ELR (cell line): Measurements from ENCODE around the gene EDN2.
A peak's percentile ranks its signal among the peaks of the same experiment; 100 is the strongest.

Experiments used
- DNase-seq: peaks from one replicate; pipeline ENCODE4 v3.0.0-alpha.2; 2015; ENCODE audit warnings: low read depth

EDN2 gene

DNA sequence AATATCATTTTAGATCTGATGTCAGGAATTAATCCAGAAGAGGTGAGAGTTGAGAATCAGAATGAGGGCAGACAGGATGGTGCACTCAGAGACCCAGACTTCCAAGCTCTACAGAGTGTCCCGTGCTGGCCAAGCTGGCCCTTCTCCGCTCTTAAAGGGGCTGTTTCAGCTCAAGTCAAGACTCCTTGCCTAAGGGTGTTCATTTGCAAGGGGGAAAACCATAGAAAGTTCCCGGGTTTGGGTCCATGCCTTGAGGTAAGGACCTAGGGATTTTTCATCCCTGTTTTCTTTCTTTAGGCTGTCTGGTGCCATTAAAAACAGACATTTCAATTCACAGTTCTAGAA is 47.5 kb downstream of the EDN2 start:
- no peak for DNase-seq

DNA sequence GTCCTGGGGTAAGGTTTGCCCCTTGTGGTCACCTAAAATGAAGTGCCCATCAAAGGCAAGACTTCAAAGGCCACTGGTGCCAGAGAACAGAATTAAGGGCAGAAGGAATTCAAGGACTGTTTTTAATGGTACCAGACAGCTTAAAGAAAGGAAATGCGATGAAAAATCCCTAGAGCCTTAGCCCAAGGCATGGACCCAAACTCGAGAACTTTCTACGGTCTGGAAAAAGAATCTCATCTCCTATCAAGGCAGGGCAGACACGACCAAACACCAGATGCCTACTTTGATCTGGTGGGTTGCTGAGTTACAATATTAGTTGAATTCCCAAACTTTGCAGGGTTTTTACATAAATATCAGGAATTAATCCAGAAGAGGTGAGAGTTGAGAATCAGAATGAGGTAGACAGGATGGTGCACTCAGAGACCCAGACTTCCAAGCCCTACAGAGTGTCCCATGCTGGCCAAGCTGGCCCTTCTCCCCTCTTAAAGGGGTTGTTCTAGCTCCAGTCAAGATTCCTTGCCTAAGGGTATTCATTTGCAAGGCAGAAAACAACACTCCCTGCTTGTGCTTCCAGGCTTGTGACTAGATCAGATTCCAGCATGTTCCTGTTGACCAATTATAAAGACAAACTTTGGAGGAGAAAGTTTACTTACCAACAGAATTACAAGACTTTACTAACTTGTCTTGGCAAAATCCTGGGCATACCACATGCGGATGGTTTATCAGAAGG is 48.0 kb downstream of the EDN2 start:
- no peak for DNase-seq

DNA sequence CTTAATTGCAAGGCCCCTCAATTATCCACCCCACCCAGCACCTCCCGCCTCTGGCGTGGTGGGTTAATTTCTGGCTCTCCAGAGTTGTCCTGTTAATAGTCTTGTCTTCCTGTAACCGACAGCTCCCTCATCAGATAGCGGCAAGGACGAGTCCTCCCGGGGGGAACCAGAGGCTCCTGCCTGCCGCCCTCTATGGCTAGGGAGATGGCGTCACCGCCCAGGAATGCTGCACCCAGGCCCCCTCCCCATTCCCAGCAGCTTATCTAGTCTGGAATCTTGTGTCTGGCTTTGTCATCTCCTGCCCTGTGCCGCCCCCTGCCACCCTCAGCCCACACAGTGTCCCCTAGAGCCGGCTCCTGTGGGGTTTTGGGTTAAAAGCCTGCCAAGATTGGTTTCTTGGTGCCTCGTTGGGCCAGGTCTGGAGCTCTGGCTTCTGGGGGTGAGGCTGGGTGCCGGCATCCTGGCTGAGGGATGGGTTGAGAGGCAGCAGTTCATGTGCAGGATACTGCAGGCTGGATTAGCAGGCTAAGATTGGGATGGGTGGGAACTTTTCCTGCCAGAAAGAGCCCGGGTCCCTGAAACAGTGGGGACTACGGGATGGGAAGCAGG is 48.8 kb downstream of the EDN2 start:
- no peak for DNase-seq

DNA sequence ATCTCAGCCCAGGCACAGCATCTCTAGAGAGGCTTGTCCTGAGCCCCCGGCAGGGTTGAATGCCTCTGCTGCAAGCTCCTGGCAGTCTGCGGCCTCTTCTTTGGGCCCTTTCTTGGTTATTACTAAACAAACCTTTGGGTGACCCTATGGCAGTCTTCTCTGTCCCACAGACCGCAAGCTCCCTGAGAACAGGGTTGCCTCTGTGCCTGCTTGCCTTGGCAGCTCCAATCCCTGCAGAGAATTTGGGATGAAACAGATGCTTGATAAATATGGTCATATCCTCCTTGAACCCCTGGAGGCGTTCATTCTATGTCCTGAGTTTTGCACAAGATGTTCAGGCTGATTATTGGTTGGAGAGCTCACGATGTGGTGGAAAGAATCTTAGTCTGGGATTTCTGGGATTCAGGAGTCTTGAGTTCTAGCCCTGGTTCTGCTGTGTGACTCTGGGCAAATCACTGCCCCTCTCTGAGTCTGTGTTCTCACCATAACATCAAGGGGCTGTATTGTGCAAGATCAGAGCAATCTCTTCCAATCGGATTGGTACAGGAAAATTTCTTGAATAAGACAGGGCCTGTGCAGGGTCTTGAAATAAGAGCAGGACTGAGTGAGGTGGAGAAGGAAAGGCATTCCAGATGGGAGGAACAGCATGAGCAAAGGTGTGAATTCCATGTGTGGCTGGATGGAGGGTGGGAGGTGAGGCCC is 49.6 kb downstream of the EDN2 start:
- DNase-seq: peak; percentile 13

DNA sequence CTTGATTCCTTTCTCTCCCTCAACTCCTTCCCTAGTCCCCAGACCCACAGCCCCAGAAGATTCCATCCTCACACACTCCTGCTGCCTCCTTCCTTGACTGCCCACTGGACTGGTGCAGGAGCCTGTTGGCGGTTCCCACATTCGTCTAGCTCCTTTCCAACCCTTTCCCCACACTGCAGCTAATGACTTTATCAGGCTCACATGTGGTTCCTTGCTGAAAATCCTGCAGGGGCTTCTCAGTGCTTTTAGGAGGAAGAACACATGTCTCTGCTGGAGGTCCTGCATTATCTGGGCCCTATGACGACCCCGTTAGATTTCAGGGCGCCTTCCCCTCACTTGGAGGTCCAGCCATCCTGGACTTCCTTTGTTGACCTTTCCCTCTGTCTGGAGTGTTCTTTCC is 50.2 kb downstream of the EDN2 start:
- no peak for DNase-seq

DNA sequence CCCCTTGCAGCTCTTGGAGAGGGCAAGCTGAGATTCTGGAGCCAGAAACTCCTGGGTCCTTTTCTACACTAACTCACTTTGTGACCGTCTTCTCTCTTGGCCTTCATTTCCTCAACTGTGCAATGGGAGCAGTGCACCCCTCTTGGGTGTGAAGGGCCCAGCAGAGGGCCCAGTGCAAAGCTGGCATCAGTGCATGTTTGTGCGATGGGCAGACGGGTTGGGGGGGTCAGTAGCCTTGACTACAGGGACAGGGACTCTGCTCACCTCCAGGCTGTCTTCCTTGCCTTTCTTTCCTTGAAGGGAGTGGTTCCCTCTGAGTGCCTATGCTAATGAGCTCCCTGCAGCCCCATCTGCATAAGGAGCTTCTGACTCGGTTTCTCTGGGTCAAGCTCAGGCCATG is 51.0 kb downstream of the EDN2 start:
- no peak for DNase-seq

DNA sequence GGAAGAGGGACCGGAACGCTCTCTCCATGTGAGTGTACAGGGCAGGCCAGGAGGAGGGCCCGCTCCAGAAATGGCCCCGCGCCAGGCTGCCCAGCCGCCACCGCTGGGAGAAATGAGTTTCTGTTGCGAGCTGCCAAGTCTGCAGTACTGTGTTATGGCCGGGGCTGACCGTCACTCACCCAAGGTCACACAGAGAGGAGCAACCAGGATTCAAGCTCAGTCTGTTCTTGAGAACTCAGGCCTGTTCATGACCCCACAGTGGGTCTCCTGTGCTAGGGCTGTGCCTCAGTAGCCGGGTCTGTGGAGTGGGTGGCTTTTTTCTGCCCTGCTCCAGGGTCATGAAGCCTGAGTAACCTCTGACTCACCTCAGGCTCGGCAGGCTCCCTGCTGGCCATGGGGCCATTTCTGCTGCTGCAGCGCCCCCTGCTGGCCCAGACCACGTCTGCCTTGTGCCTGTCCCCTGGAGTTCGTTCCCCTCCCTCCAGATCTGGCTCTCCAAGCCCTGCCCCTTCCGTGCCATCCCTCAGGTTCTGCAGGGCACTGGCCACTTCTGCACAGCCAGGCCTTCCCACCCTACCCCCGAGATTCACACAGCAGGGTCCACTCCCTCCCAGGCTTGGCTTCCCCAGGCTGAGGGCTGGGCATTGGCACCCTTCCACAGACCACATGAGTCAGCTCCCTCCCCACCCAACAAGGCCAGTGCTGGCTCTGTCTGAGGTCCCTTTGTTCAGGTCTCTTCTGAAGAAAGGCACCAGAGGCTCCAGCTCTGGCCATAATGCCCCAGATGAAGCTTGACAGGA is 51.8 kb downstream of the EDN2 start:
- peak; percentile 89 for DNase-seq

DNA sequence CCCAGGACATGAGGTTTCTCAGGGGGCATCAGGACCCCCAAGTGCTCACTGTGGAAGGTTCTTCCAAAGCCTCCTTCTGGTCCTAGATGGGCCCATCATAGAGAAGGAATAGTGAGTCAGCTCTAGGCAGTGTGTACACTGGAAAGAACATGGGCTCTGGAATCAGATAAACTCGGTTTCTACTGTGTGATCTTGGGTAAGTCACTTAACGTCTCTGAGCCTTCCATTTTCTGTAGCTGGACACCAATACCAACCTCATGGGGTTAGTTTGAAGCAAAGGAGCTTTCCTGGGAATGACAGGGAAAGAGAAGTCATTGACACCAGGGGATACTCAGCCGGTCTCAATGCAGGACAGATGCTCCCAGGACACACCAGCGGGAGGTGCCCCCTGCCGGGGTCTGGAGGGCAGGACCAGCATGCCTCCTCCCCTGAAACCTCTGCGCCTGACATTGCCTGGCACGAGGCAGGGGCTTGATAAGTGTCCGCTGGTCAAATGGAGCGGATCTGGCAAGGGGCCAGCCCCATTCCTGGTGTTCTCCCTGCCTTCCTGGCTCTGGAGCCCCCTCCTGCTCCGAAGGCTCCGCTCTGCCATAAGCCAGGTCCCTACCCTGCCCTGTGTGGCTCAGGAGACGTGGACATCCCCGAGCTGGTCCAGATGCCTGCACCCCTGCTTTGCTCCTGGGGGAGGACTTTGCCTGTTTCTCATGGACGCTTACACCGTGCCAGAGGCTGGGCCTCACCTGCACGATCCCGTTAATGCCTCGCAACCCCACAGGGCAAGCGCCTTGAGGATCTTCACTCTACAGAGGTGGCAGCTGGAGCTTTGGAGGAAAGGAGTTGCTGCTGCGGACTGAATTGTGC is 52.8 kb downstream of the EDN2 start:
- DNase-seq: no peak

DNA sequence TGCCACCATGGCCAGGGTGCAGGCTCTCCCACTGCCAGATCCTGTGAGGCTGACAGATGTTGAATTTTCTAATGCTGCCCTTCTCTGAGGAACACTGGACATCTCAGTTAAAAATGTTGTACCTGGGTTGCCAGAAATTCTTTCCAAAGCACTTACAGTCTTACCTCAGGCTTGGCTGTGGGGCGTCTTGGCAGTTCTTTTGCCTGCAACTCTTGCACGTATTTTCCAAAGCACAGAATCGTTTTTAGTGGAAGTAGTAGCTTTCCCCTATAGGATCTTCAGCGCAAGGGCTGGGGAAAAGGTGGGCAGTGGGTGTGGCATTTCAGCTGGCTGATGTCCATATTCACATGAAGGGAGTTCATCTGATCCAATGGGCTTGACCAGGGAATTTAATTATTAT is 53.9 kb downstream of the EDN2 start:
- no peak for DNase-seq

DNA sequence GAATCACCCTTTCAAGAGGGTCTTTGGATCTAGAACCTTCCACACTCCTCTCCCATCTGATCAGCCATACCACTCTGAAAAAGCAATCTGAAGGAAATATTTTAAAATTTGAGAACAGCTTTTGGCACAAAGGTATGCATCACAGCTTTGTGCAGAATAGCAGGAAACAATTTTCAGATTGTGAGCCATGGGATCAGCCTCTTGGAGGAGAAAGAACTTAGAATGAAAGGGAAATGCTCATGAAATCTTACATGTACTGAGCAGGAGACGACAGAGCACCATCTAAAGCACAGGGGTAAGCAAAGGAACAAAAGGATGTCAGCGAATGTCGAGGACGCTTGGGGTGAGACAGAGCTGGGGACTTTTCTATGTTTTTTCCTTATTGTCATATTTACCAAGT is 54.4 kb downstream of the EDN2 start:
- no peak for DNase-seq

DNA sequence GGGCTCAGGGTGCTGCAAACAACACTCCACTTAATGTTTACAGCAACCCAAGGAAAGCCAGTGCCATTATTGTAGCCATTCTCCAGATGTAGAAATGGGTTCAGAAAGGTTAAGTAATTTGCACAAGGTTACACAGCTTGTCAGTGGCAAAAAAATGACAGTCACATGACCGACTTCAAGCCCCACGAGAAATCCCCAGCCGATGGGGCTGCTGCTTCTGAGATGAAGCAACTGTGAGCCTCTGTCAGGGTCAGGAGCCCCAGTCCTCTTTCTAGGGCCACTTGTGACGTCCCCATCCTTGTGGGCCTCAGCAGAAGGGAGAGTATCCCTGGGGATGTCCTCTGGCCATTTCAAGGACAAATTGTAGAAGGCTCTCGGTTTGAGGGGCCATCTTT is 54.8 kb downstream of the EDN2 start:
- no peak for DNase-seq
